ENCODE results near the gene DDR2. TPM values are rescaled to one million over a fixed set of nuclear protein-coding genes. Genes with fewer than 3 reads are reported as not detected.

Gene DDR2
- total RNA-seq, 2 experiments from 2014 or later = 0.21 to 0.23 TPM

- ChIA-PET CTCF (interaction anchor here (0.6 to 0.8 kb wide), 3 partner anchors 8 to 305 kb away, joined by 3 read pairs; no protein-coding TSS in a partner anchor), POLR2A (no interaction called here)
- peaks cover 12% of the 10 kb centered on the region for H3K27me3 Mint-ChIP-seq
- H3K27ac Mint-ChIP-seq = no peak overlapping the region
- no peak for DNase-seq
- intact Hi-C loops (cut with DNase I, micrococcal nuclease) = no loop called here
- no peak overlapping the region for H3K4me3 Mint-ChIP-seq
- H3K9me3 Mint-ChIP-seq (ENCODE audit: low read depth) = no peaks in the 10 kb centered on the region
- H3K4me1 Mint-ChIP-seq = no peaks in the 10 kb centered on the region
- H3K36me3 Mint-ChIP-seq (ENCODE audit: low read depth) = peaks cover 1% of the 10 kb centered on the region
- no peak for ATAC-seq
Observed at GRCh38 chr1:162661336-162661735, 29.1 kb downstream of the DDR2 start.

GRCh38 chr1:162662013-162662412 lies 29.7 kb downstream of the DDR2 start:
- no peak overlapping the region for H3K4me3 Mint-ChIP-seq

GRCh38 chr1:162663086-162663485 lies 30.8 kb downstream of the DDR2 start:
- no peak overlapping the region for H3K4me3 Mint-ChIP-seq
- POLR2A ChIA-PET = no interaction called here
- H3K9me3 Mint-ChIP-seq (ENCODE audit: low read depth) = no peaks in the 10 kb centered on the region
- CTCF ChIA-PET = no interaction called here
- no peak for DNase-seq
- intact Hi-C loops (cut with DNase I, micrococcal nuclease) = no loop called here
- no peak overlapping the region for H3K27ac Mint-ChIP-seq
- no peaks in the 10 kb centered on the region for H3K36me3 Mint-ChIP-seq (ENCODE audit: low read depth)
- ATAC-seq = no peak
- peaks cover 6% of the 10 kb centered on the region for H3K27me3 Mint-ChIP-seq
- H3K4me1 Mint-ChIP-seq = no peaks in the 10 kb centered on the region

More at GRCh38 chr1:162662013-162662412, 29.7 kb downstream of the DDR2 start:
- Mint-ChIP-seq H3K36me3 (ENCODE audit: low read depth) (no peaks in the 10 kb centered on the region), H3K9me3 (ENCODE audit: low read depth) (no peaks in the 10 kb centered on the region), H3K4me1 (no peaks in the 10 kb centered on the region), H3K27me3 (peaks cover 12% of the 10 kb centered on the region), H3K27ac (no peak overlapping the region)
- intact Hi-C loops (cut with DNase I, micrococcal nuclease) = no loop called here
- CTCF ChIA-PET = interaction anchor here (0.6 to 0.8 kb wide), 2 partner anchors 9 to 306 kb away, joined by 3 read pairs; no protein-coding TSS in a partner anchor
- ATAC-seq = no peak
- DNase-seq = no peak
- POLR2A ChIA-PET = no interaction called here

GRCh38 chr1:162663589-162664106 lies 31.4 kb downstream of the DDR2 start:
- DNase-seq = no peak
- Mint-ChIP-seq H3K4me3 (no peak overlapping the region), H3K27me3 (peaks cover 4% of the 10 kb centered on the region), H3K9me3 (ENCODE audit: low read depth) (no peaks in the 10 kb centered on the region), H3K36me3 (ENCODE audit: low read depth) (no peaks in the 10 kb centered on the region), H3K4me1 (no peaks in the 10 kb centered on the region), H3K27ac (no peak overlapping the region)
- CTCF ChIA-PET = no interaction called here
- intact Hi-C loops (cut with DNase I, micrococcal nuclease) = no loop called here
- no peak for ATAC-seq
- POLR2A ChIA-PET = no interaction called here

GRCh38 chr1:162666006-162666645 lies 33.9 kb downstream of the DDR2 start:
- H3K27ac Mint-ChIP-seq = no peak overlapping the region
- ChIA-PET POLR2A (no interaction called here), CTCF (no interaction called here)
- peaks cover 2% of the 10 kb centered on the region for H3K27me3 Mint-ChIP-seq
- DNase-seq (no peak), ATAC-seq (no peak)
- H3K4me3 Mint-ChIP-seq = no peak overlapping the region
- H3K9me3 Mint-ChIP-seq (ENCODE audit: low read depth) = no peaks in the 10 kb centered on the region
- H3K4me1 Mint-ChIP-seq = no peaks in the 10 kb centered on the region
- no peaks in the 10 kb centered on the region for H3K36me3 Mint-ChIP-seq (ENCODE audit: low read depth)
- intact Hi-C loops (cut with DNase I, micrococcal nuclease) = no loop called here

- no peak for DNase-seq
- no peaks in the 10 kb centered on the region for H3K4me1 Mint-ChIP-seq
- no peaks in the 10 kb centered on the region for H3K9me3 Mint-ChIP-seq (ENCODE audit: low read depth)
- CTCF ChIA-PET = no interaction called here
- no peak for ATAC-seq
- no peak overlapping the region for H3K27ac Mint-ChIP-seq
- no peak overlapping the region for H3K4me3 Mint-ChIP-seq
- no peaks in the 10 kb centered on the region for H3K36me3 Mint-ChIP-seq (ENCODE audit: low read depth)
- POLR2A ChIA-PET = no interaction called here
- intact Hi-C loops (cut with DNase I, micrococcal nuclease) = no loop called here
- peaks cover 2% of the 10 kb centered on the region for H3K27me3 Mint-ChIP-seq
Observed at GRCh38 chr1:162667381-162668080, 35.3 kb downstream of the DDR2 start.

- CTCF ChIA-PET = interaction anchor here (0.6 kb wide), 1 partner anchor 10 kb away, joined by 3 read pairs; no protein-coding TSS in a partner anchor
- H3K4me3 Mint-ChIP-seq = no peak overlapping the region
- ATAC-seq (no peak), DNase-seq (no peak)
- POLR2A ChIA-PET = no interaction called here
- H3K27ac Mint-ChIP-seq = no peak overlapping the region
- peaks cover 2% of the 10 kb centered on the region for H3K27me3 Mint-ChIP-seq
- no peaks in the 10 kb centered on the region for H3K9me3 Mint-ChIP-seq (ENCODE audit: low read depth)
- no peaks in the 10 kb centered on the region for H3K4me1 Mint-ChIP-seq
- intact Hi-C loops (cut with DNase I, micrococcal nuclease) = no loop called here
- no peaks in the 10 kb centered on the region for H3K36me3 Mint-ChIP-seq (ENCODE audit: low read depth)
Observed at GRCh38 chr1:162670928-162671663, 38.8 kb downstream of the DDR2 start.

- ChIA-PET POLR2A (no interaction called here), CTCF (interaction anchor here (0.6 kb wide), 1 partner anchor 10 kb away, joined by 3 read pairs; no protein-coding TSS in a partner anchor)
- H3K4me1 Mint-ChIP-seq = no peaks in the 10 kb centered on the region
- DNase-seq (no peak), ATAC-seq (no peak)
- no peaks in the 10 kb centered on the region for H3K9me3 Mint-ChIP-seq (ENCODE audit: low read depth)
- H3K4me3 Mint-ChIP-seq = no peak overlapping the region
- peaks cover 2% of the 10 kb centered on the region for H3K27me3 Mint-ChIP-seq
- no peaks in the 10 kb centered on the region for H3K36me3 Mint-ChIP-seq (ENCODE audit: low read depth)
- intact Hi-C loops (cut with DNase I, micrococcal nuclease) = no loop called here
- no peak overlapping the region for H3K27ac Mint-ChIP-seq
Observed at GRCh38 chr1:162671664-162672410, 39.6 kb downstream of the DDR2 start.

GRCh38 chr1:162672622-162673260 lies 40.5 kb downstream of the DDR2 start:
- no peaks in the 10 kb centered on the region for H3K9me3 Mint-ChIP-seq (ENCODE audit: low read depth)
- CTCF ChIA-PET = no interaction called here

GRCh38 chr1:162674034-162674608 lies 41.9 kb downstream of the DDR2 start:
- H3K27me3 Mint-ChIP-seq = peaks cover 2% of the 10 kb centered on the region
- ATAC-seq (no peak), DNase-seq (no peak)
- CTCF ChIA-PET = no interaction called here
- H3K4me3 Mint-ChIP-seq = no peak overlapping the region
- H3K27ac Mint-ChIP-seq = no peak overlapping the region
- intact Hi-C loops (cut with DNase I, micrococcal nuclease) = no loop called here
- POLR2A ChIA-PET = no interaction called here
- H3K4me1 Mint-ChIP-seq = no peaks in the 10 kb centered on the region
- no peaks in the 10 kb centered on the region for H3K36me3 Mint-ChIP-seq (ENCODE audit: low read depth)
- peaks cover 2% of the 10 kb centered on the region for H3K9me3 Mint-ChIP-seq (ENCODE audit: low read depth)

More at GRCh38 chr1:162672622-162673260, 40.5 kb downstream of the DDR2 start:
- Mint-ChIP-seq H3K27me3 (peaks cover 2% of the 10 kb centered on the region), H3K4me1 (no peaks in the 10 kb centered on the region), H3K4me3 (no peak overlapping the region), H3K36me3 (ENCODE audit: low read depth) (no peaks in the 10 kb centered on the region), H3K27ac (no peak overlapping the region)
- POLR2A ChIA-PET = no interaction called here
- ATAC-seq (no peak), DNase-seq (no peak)
- intact Hi-C loops (cut with DNase I, micrococcal nuclease) = no loop called here

All from activated CD4-positive, alpha-beta T cell treated with anti-CD3 and anti-CD28 coated beads for 36 hours (primary cell).